Activated T-cell treated with anti-CD3 and anti-CD28 coated beads for 4 hours (primary cell): ENCODE data around the gene SCN5A.

ENCODE experiments used
- DNase-seq: peaks from one replicate; pipeline ENCODE4 v3.0.0-alpha.2; 2020

The SCN5A gene

DNA sequence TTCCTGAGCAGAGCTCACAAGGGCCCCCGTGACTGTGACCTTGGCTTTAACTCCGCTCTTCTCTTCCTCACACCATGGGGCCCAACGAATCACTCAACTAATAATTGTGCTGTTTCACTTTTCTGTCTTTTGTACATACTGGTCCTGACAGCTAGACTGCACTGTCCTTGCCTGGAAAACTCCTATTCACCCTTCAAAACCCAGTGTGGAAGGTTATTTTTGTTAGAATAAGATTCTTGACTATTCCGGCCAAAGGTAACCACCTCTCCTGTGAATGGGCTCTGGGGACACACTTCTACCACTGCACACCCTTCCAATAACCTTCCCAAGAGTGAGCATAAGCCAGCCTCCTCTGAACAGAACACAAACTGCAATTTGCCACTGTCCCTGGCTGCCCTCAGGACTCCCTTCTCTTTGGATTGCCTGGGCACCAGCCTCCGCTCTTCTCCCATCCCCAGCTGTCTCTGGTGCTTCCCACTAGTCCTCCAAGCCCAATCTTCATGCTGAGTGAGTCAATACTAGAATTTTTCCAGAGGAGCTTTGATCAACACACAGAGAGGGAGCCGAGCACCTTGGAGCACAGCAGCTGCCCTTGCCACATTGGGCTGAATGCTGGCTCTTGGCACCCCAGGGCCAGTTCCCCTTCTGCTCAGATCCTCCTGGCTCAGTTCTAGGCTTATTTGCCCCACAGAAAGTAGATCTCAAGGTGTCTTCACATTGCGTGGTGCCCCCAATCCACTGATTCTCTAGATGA lies 2.1 kb downstream of the SCN5A start:
- DNase-seq = no peak

- no peak for DNase-seq
Measured at GRCh38 chr3:38646630-38647029, 2.9 kb downstream of the SCN5A start.

GRCh38 chr3:38646062-38646461 lies 3.4 kb downstream of the SCN5A start:
- DNase-seq = no peak

DNA sequence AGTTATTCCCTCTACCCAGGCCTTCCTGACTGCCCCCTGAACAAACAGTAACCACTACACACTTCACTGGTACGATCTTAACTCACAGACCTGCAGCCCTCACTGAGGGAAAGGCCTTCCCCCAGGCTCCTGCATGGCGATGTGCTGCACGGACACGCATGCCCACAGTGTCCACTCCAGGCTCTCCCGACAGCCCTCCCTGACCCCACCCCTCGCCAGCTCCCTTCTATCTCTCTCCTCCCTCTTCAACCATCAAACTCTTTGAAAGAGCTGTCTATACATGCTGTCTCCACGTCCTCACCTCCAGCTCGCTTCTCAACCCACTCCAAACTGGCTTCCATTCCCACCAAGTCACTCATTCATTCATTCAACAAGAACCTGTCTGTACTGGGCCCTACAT lies 3.9 kb downstream of the SCN5A start:
- no peak for DNase-seq

GRCh38 chr3:38645076-38645475 lies 4.4 kb downstream of the SCN5A start:
- DNase-seq = no peak

DNA sequence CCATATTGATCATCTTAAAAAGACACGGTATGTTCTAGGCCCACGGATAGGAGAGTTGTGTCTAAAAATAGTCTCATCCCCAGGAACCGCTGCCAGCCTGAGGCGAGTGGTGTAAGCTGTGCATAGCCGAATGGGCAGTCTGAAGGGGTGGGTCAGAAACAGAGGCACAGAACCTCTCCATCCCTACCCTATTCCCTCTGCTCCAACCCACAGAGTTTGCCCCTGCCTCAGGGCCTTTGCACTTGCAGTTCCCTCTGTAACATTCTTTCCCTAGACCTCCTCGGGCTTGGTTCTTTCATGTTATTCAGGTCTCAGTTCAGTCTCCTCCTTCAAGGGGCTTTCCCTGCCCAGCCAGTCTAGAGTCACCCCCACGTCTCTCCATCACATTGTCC lies 4.8 kb downstream of the SCN5A start:
- DNase-seq = no peak

DNA sequence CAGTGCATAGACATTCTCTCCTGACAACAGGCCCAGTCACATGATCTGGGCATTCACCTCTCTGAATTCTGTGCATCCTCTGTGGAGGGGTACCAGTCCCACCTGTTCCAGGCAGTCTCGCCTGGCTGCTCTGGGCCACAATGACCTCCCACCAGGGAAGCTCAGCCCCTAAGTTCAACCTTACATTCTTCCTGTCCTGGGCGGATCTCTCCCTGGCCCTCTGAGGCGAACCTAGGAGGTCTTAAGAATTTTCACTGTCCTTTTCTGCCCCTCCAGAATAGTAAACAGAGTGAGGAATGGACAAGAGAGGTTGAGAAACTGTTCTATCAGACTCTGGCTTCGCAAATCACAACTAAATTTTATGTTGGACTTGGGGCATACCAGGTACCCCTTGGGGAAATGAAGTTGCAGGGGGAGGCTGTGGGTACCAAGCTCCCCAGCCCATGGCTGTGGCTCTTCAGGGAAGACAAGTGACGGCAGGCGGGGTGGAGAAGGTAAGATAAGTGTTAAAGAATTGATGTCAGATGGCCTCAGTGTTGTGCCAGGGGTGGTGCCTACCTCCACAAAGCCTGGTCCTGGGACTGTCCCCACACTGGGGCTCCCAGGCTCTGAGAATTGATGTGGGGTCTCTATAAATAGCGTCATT lies 5.3 kb downstream of the SCN5A start:
- DNase-seq = no peak

- no peak for DNase-seq
Measured at GRCh38 chr3:38643592-38643991, 5.9 kb downstream of the SCN5A start.

- DNase-seq = no peak
Measured at GRCh38 chr3:38643090-38643489, 6.4 kb downstream of the SCN5A start.

DNA sequence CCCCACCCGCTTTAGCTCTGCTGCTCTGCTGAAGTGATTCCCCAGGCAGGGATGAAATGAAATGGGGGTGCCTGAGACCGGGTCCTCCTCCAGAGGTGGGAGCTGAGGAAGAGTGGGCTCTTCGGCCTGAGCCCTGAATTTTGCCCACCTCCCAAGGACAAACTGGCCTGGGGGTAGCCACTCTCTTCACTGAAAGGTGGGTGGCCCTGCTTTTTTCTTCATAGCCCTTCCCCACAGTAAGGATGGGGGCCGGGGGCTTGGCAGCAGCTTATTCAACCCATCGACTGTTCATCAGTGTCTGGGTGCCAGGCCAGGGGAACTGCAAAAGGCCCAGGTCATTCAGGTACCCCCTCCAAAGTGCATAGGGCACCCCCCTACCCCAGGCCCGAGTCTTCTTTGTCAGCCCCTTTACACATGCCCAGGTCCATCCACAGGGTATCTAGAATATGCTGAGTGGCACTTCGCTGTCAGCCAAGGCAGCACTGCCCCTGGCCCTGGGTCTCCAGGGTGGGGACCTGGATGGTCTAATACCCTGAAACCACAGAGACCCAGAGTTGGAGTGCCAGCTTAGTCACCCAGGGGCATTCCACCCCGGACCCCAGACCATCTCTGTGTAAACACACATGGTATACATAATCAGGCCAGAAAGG lies 7.9 kb downstream of the SCN5A start:
- no peak for DNase-seq

DNA sequence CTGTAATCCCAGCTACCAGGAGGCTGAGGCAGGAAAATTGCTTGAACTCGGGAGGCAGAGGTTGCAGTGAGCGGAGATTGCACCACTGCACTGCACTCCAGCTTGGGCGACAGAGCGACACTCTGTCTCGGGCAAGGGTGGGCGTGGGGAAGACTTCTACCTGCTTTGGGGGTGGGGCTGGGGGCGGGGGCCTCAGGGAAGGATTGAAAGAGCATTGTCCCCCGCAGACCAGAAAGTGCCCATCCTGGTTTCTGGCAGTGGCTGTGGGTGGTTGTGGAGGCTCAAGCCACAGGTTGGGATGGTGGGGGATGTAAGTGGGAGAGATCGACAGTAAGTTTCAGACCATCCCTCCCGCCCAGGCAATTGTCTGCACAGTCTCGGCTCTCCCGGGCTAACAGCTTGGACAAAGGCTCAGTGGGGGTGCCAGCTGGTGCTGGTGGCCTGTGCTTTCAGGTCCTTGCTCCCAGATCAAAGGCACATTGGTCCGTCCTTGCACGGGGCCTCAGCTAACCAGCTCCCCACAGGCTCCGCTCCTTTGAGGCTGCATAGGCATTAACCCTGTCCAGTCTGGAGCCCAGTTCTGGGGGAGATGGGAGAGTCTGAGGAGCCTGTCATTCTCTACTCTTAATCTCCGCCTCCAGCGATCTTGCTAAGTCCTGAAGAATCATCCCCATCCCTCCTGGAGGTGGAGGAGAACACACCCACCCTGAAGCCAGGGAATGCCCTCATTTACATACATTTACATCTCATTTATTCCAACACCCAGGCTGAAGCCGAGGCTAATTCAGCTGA lies 8.6 kb downstream of the SCN5A start:
- DNase-seq = no peak

- no peak for DNase-seq
Measured at GRCh38 chr3:38638354-38638753, 11.1 kb downstream of the SCN5A start.

- no peak for DNase-seq
Measured at GRCh38 chr3:38637906-38638305, 11.6 kb downstream of the SCN5A start.

- no peak for DNase-seq
Measured at GRCh38 chr3:38636881-38637280, 12.6 kb downstream of the SCN5A start.

DNA sequence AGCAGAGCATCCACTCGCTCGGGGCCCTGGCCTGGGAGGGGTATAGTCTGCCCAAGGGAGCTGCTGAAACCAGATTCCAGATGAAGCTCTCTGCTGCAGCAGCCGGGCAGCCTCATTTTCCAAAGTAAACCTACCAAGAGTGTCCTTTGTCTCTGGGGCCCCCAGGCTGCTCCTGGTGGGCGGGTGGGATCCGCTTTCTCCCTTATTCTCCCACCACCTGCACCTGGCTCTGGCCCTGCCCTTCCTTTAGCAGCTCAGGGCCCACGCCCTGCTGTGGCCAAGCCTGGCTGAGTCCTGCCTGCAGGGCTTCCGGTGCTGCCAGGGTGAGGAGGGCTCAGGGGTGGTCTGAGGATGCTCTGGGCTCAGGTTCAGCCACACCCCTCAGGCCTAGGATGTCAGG lies 13.0 kb downstream of the SCN5A start:
- no peak for DNase-seq

DNA sequence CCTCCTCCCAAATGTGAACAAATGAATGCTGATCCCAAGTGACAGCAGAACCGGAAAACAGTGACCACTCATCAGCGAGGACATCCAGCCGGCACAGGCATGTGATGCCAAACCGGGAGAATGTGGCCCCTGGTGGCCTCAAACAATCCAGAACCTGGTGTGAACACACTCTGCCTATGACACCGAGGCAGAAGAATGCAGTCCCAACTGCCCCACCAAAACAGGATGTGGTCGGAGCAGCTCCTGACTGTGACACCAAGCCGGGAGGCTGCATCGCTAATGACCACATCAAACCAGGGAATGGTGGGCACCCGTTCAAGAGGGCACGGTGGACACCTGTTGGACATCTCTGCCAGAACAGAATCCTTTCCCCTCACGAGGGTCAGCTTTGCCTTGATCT lies 15.4 kb downstream of the SCN5A start:
- DNase-seq = no peak

DNA sequence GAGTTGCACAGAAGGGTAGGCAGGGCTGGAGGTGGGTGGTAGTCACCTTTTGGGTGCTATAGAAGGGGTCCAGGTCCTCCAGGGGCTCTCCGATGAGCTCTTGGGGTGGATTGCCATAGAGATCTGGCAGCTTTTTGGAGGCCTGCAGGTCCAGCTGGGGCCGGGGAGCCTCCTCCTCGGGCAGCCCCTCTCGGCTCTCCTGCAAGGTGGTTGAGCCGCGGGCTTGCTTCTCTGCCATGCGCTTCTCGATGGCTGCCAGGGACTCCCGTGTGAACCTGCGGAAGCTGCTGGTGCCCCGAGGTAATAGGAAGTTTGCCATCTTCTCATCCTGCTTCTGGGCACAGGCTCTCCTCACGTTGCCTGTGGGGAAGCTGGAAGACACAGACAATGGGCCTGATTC lies 16.5 kb downstream of the SCN5A start:
- DNase-seq = no peak

DNA sequence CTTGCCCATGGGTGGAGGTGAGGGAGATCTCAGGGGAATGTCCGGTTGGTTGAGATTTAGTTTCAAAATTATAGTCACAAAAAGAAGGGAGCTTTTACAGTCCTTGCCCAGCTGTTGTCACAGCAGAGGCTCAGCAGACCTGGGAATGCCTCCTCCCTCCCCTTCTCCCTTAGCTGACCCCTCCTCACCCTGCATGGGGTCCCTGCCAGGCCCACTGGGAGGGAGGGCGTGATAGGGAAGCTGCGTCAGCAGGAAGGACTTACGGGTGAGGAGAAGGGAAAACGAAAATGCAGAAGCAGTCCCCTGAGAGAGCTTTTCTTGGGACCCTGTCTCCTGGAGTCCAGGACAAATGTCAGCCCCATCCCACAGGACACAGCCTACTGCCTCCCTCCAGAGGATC lies 18.9 kb downstream of the SCN5A start:
- no peak for DNase-seq

- DNase-seq = no peak
Measured at GRCh38 chr3:38630070-38630469, 19.4 kb downstream of the SCN5A start.

DNA sequence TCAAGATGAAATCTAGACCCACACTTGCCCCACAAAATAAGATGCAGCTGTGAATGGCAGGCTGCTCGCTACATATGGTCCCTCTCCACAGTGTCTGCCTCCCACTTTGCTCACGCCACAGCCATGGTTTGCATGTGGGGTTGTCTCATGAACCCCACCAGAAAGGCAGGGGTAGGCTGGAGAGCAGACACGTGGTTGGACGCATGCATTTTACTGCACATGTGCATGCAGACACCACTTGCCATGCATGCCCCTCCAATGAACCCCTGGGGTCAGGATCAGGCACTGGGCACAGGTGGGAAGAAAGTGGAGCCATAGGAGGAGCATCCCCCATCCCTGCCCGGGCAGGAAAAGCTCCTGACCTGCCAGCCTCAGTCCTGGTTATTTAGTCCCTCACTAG lies 20.7 kb downstream of the SCN5A start:
- DNase-seq = no peak

DNA sequence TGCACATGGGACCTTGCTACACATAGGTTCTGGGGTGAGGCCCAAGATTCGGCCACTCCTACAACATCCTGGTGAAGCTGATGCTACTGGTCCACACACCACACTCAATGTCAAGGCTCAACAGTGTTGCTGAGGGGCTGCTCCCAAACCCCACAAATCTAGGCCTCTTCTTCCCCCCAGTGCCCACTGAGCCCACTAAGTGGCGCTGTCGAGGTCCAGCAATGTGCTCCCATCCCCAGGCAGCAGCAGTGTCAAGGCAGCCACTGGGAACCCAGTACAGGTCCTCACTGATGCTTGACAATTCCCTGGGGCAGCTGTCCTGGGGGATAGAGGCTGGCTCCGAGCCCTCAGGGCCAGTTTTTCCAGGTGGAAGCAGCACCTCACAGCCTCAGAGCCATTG lies 21.5 kb downstream of the SCN5A start:
- DNase-seq = no peak

DNA sequence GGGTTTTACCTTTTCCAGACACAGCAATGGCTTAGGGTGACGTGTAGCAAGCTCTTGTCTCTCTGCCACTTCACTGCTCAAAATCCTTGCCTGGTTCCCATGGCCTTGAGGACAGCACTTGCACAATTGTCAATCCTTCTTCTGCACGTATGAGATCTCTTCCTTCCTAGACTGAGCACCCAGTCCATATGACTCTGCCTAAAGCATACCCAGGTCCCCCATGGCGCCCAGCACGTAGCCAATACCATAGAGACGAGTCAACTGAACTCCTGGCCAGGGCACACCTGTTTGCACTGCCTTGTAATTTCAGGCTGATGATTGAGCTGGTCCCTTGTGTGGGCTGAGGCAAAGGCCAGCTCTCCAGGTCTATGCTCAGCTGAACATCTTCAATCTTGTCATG lies 23.3 kb downstream of the SCN5A start:
- DNase-seq = no peak

DNA sequence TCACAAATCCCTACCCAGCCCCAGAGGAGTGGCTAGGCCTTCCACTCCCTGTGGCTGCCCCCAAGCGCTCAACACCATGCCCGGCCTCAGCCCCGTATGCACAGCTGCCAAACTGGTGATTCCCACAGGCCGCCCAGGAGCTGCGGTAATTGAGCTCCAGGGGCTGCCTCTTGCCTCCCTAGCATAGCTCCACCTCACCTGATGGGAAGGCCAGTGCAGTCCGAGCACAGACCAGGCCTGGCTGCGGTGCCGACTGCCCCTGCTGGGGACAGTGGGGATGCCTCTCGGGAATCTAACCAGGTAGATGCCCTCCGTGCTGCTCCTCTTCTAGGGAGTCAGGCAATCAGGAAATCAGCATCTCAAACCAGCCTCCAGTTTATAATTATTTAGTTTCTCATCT lies 25.9 kb downstream of the SCN5A start:
- DNase-seq = no peak

DNA sequence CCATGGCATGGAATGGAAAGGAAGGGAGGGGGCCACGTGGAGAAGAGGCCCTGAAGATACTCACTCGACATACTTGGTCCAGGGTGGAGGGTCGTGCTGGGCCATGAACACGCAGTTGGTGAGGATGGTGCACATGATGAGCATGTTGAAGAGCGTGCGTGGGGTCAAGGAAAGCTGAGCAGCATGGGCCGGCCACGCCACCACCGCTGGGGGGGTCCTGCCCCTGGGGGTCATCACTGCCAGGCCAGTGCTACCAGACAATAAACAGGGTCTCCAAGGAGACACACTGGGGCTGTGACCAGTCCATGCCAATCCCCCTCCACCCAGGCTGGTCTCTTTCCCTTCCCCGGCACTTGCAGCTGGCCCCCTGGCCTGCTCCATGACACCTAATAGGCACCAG lies 27.2 kb downstream of the SCN5A start:
- DNase-seq = no peak
